HG02981 (cell line): ENCODE results near the gene AJAP1.

ENCODE experiments used
- ATAC-seq: cut with Tn5 transposase; IDR thresholded peaks from one replicate; pipeline ENCODE4 v1.9.1; 2021; ENCODE audit warnings: mild to moderate bottlenecking, moderate library complexity; ENCODE audit not compliant: unreplicated experiment

Gene AJAP1

GRCh38 chr1:4729090-4729471 lies 74.7 kb downstream of the AJAP1 start:
- ATAC-seq: no peak

DNA sequence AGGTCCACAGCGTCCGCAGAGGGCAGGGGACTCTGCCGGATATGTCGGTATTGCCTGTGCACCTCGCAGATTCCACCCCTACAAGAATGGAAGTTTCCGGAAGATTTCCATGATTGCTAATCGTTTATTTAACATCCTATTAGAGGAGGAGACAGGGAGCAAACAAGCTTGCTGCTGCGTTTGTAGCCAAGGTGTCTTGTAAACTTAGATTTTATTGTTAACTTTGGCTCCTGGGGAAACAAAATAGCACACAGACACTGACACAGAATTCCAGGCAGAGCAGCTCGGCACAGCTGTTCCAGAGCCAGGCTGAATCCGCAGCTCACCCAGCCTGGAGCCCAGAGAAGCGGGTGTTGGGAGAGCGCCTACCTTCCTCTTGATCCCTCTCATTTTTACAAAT lies 75.7 kb downstream of the AJAP1 start:
- no peak for ATAC-seq

GRCh38 chr1:4733446-4734177 lies 79.2 kb downstream of the AJAP1 start:
- ATAC-seq: no peak

DNA sequence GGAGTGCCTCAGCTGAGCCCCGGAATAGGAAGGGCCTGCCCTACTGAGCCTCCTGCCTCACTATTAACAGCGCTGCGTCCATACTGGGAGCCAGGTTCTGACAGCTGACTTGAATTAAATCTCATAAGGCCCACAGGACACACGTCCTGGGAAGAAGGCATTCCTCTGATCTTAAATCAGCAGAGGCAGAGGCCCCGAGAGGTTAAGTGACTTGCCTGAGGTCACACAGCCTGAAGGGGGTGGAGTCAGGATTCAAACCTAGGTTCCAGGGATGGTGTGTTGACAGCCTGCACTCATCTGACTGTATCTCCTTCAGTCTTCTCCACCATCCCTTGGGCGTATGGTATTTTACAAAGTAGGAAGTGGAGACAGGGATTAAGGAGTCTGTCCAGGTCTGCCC lies 79.8 kb downstream of the AJAP1 start:
- ATAC-seq: no peak

DNA sequence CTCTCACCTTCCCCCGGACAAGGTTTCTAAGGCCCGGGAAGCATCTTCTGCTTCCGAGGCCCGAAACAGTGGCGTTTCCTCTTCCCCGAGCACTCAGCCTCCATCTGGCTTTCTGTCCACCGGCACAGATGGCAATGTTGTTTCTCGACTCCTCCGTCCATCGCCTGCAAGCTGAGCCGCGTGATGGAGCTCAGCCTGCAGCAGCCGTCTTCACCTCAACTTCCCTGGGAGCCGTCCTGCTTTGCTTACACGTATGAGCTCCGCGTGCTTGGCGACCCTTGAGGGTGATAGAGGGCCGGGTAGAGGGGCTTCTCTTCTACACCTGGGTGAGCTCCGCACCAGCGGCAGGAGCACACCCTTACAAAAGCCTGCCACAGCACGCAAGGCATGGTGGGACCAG lies 80.4 kb downstream of the AJAP1 start:
- ATAC-seq: no peak

DNA sequence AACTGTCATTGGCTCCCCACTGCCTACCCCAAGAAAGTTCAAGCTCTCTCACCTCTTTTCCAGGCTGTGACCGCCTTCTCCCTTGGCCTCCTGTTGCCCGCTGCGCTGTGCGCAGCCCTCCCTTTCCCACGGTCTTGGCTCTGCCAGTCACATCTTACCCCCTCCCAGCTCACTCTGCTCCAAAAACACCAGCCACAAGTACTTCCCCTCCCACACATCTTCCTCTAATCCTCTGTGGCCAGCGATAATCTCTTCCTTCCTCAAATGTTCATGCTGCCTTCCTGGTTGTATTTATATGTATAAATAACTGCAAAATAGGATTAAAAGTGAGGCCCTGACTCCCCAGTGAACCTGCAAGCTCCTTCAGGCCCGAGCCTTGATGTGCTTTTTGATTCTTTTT lies 81.8 kb downstream of the AJAP1 start:
- ATAC-seq: no peak

DNA sequence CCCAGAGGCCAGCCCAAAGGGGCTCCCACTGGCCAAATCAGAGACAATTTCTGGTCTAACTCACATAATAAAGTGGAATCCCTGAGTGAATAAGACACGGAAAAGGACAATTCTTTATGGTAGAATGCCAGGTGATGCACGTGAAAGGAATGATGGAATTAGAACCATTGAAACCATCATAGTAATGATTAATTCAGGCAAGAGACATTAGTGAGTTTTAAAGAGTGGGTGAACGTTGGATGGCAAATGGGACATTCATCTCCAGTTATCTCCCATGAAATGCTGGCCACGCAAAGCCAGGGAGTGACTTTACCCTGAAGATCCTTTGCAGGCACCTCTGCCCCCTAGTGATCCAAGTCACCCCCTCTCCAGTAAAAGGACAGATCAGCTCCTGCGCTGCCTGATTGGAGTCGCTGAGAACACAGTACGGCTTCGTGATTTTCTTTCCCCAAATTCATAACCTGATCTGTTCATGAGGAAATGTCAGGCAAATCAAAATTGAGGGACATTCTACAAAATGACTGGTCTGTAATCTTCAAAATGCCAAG lies 87.5 kb downstream of the AJAP1 start:
- no peak for ATAC-seq

DNA sequence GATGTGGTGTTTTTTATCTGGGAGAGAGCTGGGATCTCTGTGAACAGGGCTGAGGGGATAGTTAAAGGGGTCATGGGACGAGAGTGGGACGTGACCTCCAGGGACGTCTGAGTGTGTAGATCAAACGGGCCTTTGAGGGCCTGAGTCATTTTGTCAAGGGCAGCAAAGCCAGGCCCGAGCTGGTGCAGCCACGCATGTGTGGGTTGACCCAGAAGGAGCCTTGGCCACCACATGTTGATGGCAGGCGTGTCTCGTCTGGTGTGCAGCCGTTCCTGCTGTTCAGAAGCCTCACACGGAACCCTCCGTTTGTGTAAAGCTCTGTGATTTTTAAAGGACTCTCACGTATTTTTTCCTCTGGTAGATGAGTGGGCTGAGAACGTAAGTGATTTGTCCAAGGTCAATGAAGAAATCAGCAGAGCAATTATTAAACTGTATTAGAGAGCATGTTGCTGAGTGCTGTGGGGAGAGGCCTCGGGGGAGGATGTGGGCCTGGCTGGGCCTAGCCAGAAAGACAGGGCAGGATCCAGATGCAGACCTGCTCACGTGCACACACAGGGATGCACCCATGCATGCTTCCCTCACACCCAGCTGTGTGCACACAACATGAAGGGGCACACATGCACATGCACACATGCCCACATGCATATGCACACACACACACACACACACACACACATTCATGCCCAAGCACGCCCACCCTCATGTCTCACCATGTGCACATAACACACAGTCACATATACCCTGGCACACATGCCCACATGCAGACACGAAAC lies 89.8 kb downstream of the AJAP1 start:
- no peak for ATAC-seq

DNA sequence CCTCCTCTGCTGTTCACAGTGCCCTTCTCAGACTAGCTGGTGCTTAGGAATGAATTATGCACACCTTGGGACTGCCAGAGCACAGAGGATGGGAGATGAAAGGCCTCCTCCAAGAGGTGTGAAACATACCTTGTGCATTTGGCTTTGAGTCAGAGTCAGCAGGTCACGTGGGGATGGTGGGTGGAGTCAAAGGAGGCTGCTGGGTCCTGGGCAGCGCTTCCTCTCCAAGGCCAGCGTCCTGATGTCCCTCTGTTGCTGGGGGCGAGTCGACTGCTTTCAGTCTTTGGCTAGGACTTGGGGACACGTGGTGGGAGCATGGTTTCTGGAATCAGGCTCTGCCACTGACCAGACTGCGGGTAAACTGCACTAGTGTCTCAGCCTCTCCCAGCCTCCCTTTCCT lies 91.2 kb downstream of the AJAP1 start:
- no peak for ATAC-seq

DNA sequence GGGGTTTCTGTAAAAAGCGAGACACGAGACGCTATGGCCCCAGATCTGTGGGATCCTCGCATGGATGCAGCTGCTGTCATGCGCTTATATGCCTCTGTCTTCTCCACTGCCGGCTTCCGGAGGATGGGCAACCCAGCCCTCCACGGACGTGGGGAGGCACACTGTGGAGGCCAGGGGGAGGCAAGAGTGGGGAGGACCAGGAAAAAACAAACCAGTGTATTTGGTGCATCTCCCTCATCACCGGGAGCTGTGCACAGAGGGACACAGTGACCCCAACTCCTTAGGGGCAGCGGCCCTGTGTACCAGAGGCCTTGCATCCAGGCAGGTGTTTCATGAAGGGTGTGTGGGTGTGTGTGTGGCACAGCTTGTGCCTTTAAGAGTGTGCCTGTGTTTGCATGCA lies 95.0 kb downstream of the AJAP1 start:
- ATAC-seq: no peak

DNA sequence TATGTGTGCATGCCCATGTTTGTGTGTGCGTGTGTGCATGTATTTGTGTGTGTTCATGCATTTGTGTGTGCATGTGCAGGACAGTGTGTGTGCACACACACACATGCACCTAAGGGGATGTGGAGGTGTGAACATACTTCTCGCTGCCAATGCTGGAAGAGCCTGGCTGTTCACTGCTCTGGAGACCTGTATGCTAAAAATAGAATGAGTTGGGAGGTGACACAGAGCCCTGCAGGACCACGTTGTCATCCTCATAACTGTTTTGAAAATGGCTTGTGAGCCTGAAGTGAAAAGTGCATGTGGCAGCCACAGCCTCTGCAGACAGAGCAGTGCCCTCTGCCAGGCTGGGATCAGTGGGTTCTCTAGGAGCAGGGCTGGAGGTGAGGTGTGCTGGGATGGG lies 95.8 kb downstream of the AJAP1 start:
- ATAC-seq: no peak

- ATAC-seq: no peak
Measured at GRCh38 chr1:4752059-4752458, 97.7 kb downstream of the AJAP1 start.

GRCh38 chr1:4754816-4755215 lies 100.4 kb downstream of the AJAP1 start:
- ATAC-seq: no peak

DNA sequence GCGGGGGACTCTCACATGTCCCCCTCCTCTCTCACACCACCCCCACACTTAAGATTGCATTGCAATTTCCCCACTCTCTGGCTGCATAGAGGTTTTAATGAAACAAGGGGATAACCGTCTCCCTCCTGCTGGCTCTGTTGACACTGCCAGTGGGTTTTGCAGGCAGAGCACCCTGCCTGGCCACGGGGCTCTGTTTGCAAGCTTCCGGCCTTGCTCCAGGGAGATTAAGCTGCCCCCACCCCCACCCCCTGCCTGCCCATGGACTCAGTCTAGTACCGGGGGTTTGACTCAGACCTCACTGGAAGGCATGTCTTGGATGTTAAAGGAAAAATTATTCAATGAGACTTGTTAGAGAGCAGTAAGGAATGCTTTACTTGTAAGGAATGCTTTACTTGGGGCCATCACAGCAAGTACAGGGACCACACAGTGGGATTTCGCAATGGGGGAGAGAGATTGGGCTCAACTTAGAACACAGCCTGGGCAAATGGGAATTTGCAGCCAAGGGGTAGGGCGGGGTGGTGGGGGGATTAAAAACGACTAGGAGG lies 101.0 kb downstream of the AJAP1 start:
- no peak for ATAC-seq

- no peak for ATAC-seq
Measured at GRCh38 chr1:4755864-4756504, 101.6 kb downstream of the AJAP1 start.

GRCh38 chr1:4756851-4757580 lies 102.6 kb downstream of the AJAP1 start:
- no peak for ATAC-seq

DNA sequence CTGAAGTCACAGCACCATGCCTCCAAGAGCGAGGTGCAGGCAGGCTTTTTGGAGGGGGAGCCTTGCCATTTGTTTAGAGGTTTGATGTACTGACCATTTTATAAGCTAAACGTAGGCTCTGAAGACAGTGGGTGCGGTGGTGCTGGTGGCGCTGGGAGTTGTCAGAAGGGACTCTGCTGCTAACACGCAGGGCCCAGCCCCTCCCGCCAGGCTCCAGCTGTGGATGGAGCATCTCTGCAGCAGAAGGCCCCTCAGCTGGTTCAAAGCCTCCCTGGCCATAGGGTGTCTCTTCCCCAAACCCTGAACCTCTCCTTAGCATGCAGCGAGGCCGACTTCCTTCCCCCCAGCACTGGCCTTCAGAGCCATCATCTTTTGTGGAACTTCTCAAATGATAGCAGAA lies 105.3 kb downstream of the AJAP1 start:
- no peak for ATAC-seq

DNA sequence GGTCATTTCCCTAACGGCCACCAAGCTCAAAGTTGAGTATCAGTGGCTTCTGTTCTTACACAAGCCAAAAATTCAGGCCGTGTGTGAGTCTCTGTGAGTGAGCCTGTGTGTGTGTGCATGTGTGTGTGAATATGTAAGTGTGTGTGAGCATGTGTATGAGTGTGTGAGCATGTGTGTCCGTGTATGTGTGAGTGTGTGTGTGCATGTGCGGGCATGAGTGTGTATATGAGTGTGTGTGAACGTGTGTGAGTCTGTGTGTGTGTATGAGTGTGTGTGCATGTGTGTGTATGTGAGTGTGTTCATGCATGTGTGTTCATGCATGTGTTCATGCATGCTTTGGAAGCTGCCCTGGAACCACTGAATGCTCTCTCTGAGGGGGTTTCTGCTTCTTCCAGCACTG lies 105.7 kb downstream of the AJAP1 start:
- no peak for ATAC-seq

- no peak for ATAC-seq
Measured at GRCh38 chr1:4761324-4761723, 106.9 kb downstream of the AJAP1 start.

GRCh38 chr1:4762146-4762545 lies 107.7 kb downstream of the AJAP1 start:
- ATAC-seq: no peak

DNA sequence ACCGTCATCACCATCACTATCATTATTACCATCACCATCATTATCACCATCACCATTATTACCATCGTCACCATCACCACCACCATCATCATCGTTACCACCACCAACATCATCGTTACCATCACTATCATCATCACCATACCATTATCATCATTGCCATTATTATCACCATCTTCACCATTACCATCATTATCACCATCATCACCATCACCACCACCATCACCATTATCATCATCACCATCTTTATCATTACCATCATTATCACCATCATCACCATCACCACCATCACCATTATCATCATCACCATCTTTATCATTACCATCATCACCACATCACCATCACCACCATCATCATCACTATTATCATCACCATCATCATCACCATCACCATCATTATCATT lies 112.9 kb downstream of the AJAP1 start:
- ATAC-seq: no peak
